Caco-2 (cell line): ENCODE data around the gene FBXL15. TPM values are rescaled to one million over a fixed set of nuclear protein-coding genes. Genes with fewer than 3 reads are reported as not detected.
A peak's percentile ranks its signal among the peaks of the same experiment; 100 is the strongest.

Experiments
- BruUV-seq: library from RNA; stranded (reverse); fragments of 400-500 nt; replicated peaks from 2 replicates; lab custom pipeline; 2021; lab: Mats Ljungman, UMichigan
- CTCF ChIA-PET: fragments of 300-600 bp; sonication (Branson Sonifier 250); formaldehyde crosslinking; loops from one replicate; lab custom pipeline; 2022; ENCODE audit warnings: antibody characterized with exemption; lab: Charles Lee
- POLR2A ChIA-PET: fragments of 300-600 bp; sonication (Branson Sonifier 250); formaldehyde crosslinking; loops from one replicate; lab custom pipeline; 2022; ENCODE audit warnings: antibody characterized with exemption; lab: Charles Lee
- DNase-seq, 2 experiments: peaks; one replicate each; pipeline versions ENCODE4 v3.0.0 to v3.0.0-alpha.2; 2020 to 2022
- H3K27me3 ChIP-seq: replicated peaks from 2 replicates; pipeline ENCODE4 v1.6.0; 2011; ENCODE audit warnings: low read length; ENCODE audit not compliant: control insufficient read depth, insufficient read depth
- H3K36me3 ChIP-seq: 2 replicates; pipeline ENCODE4 v1.5.1; 2011; ENCODE audit warnings: low read length; ENCODE audit not compliant: control insufficient read depth, insufficient read depth
- H3K4me1 ChIP-seq: fragments of 250-450 bp; sonication (Bioruptor Pico); 2 replicates; pipeline ENCODE4 v1.5.1; 2020; ENCODE audit warnings: mild to moderate bottlenecking
- H3K4me3 ChIP-seq: 2 replicates; pipeline ENCODE4 v1.5.1; 2011; ENCODE audit warnings: low read depth, mild to moderate bottlenecking, control low read depth, low read length
- H3K9me3 ChIP-seq: fragments of 250-450 bp; sonication (Bioruptor Pico); 2 replicates; pipeline ENCODE4 v1.5.1; 2020; ENCODE audit warnings: mild to moderate bottlenecking, moderate library complexity
- H3K27ac Mint-ChIP-seq: one replicate; pipeline ENCODE4 v1.8.0; 2022; ENCODE audit warnings: mixed read lengths; ENCODE audit not compliant: unreplicated experiment
- H3K27me3 Mint-ChIP-seq: one replicate; pipeline ENCODE4 v1.8.0; 2022; ENCODE audit warnings: mixed read lengths; ENCODE audit not compliant: insufficient read depth, unreplicated experiment
- H3K36me3 Mint-ChIP-seq: one replicate; pipeline ENCODE4 v1.8.0; 2022; ENCODE audit warnings: mild to moderate bottlenecking, mixed read lengths; ENCODE audit not compliant: insufficient read depth, unreplicated experiment
- H3K4me1 Mint-ChIP-seq: one replicate; pipeline ENCODE4 v1.8.0; 2022; ENCODE audit warnings: low read depth, mixed read lengths; ENCODE audit not compliant: unreplicated experiment
- H3K4me3 Mint-ChIP-seq: one replicate; pipeline ENCODE4 v1.8.0; 2022; ENCODE audit warnings: mild to moderate bottlenecking, moderate library complexity, mixed read lengths; ENCODE audit not compliant: unreplicated experiment
- H3K9me3 Mint-ChIP-seq: one replicate; pipeline ENCODE4 v1.8.0; 2022; ENCODE audit warnings: mixed read lengths; ENCODE audit not compliant: unreplicated experiment
- intact Hi-C: fragments of 100-400 bp; cut with micrococcal nuclease; formaldehyde crosslinking; loops from one replicate; pipeline ENCODE4 v1.10.0; 2022; ENCODE audit not compliant: unreplicated experiment
- total RNA-seq: library from RNA; stranded (reverse); gene quantifications from 2 replicates; pipeline ENCODE4 v1.2.3, GENCODE V29; 2022
- TF ChIP-seq, protein P1 (sequence below), 2 experiments: fragments of 200-600 bp in 1 of 2; IDR thresholded peaks; 1 replicate in 1 of 2; 2 replicates in 1 of 2; pipeline versions ENCODE4 v1.5.1 to v1.8.0; 2011 to 2022; ENCODE audit warnings: antibody characterized with exemption in 1 of 2, control low read depth in 1 of 2, inconsistent platforms in 1 of 2, low read depth in 1 of 2, low read length in 1 of 2, mild to moderate bottlenecking in 1 of 2, moderate library complexity in 1 of 2; ENCODE audit not compliant: insufficient read depth in 1 of 2, severe bottlenecking in 1 of 2, unreplicated experiment in 1 of 2

Gene FBXL15
- total RNA-seq, 1 experiment from 2014 or later: 7.9 TPM

DNA sequence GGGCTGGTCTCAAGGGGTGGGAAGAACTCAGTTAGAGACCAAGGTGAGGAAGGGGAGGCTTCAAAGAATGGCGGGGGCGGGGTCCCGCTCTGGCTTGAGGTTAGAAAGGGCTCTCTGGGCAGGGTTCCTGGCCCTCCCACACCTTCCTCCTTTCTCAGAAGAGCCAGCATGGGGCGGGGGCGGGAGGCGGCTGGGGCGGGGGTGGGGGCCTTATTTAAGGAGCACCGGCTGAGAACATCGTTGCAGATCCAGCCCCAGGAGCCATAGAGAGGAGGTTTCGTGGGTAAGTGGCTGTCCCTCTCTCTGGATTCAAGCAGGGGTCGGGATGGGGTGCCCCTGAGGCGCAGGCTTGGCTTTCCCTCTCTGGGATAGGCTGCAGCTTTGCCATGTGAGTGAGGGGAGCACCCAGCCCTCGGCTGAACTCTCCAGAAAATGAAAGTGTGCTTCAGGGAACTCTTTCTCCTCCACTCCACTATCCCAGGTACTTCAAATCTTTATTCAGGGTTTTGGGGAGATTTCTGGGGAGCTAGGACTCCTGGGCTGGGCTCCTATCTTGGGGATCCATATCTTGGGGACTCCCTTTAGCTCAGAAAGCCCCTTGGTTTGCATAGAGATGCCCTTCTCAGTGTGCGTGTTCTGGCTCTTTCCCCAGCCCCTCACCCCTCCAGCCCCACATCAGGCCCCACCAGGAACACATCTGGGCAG lies 15.0 kb downstream of the FBXL15 start:
- Histone ChIP-seq H3K27me3 (no peaks in the 10 kb centered on the region), H3K36me3 (no peaks in the 10 kb centered on the region), H3K9me3 (no peaks in the 10 kb centered on the region), H3K4me3 (peak overlapping the region; percentile 9), H3K4me1 (peaks cover 11% of the 10 kb centered on the region)
- no peaks in the 10 kb centered on the region for H3K36me3 Mint-ChIP-seq
- DNase-seq: no peak
- no peaks in the 10 kb centered on the region for H3K27me3 Mint-ChIP-seq
- CTCF ChIA-PET: interaction anchor here (0.6 to 1.1 kb wide), 3 partner anchors 14 to 23 kb away, joined by 3 to 6 read pairs (median 4); no protein-coding TSS in a partner anchor
- no peaks in the 10 kb centered on the region for H3K9me3 Mint-ChIP-seq
- peak overlapping the region; percentile 61 for H3K27ac Mint-ChIP-seq
- intact Hi-C loops: no loop called here
- TF ChIP-seq, protein P1, sequence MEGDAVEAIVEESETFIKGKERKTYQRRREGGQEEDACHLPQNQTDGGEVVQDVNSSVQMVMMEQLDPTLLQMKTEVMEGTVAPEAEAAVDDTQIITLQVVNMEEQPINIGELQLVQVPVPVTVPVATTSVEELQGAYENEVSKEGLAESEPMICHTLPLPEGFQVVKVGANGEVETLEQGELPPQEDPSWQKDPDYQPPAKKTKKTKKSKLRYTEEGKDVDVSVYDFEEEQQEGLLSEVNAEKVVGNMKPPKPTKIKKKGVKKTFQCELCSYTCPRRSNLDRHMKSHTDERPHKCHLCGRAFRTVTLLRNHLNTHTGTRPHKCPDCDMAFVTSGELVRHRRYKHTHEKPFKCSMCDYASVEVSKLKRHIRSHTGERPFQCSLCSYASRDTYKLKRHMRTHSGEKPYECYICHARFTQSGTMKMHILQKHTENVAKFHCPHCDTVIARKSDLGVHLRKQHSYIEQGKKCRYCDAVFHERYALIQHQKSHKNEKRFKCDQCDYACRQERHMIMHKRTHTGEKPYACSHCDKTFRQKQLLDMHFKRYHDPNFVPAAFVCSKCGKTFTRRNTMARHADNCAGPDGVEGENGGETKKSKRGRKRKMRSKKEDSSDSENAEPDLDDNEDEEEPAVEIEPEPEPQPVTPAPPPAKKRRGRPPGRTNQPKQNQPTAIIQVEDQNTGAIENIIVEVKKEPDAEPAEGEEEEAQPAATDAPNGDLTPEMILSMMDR (IDR thresholded peaks at IDR 0.05; ENCODE audit: insufficient read depth in 1 of 2, low read depth in 1 of 2, low read length in 1 of 2, severe bottlenecking in 1 of 2, unreplicated experiment in 1 of 2): no peak
- H3K4me3 Mint-ChIP-seq: peak overlapping the region; percentile 30
- POLR2A ChIA-PET: interaction anchor here (0.9 kb wide), 1 partner anchor 15 kb away, joined by 5 read pairs; the partner anchor contains the start of gene C10orf95
- H3K4me1 Mint-ChIP-seq: peaks cover 32% of the 10 kb centered on the region
- BruUV-seq: TSS peak; percentile 40

GRCh38 chr10:102436312-102436711 lies 15.7 kb downstream of the FBXL15 start:
- Mint-ChIP-seq H3K4me1 (peaks cover 32% of the 10 kb centered on the region), H3K27me3 (no peaks in the 10 kb centered on the region), H3K27ac (no peak overlapping the region), H3K4me3 (peak overlapping the region; percentile 4), H3K36me3 (no peaks in the 10 kb centered on the region), H3K9me3 (no peaks in the 10 kb centered on the region)
- Histone ChIP-seq H3K9me3 (no peaks in the 10 kb centered on the region), H3K36me3 (no peaks in the 10 kb centered on the region), H3K4me1 (peaks cover 11% of the 10 kb centered on the region), H3K4me3 (no peak overlapping the region; the same call in 1 of the 2 replicates), H3K27me3 (no peaks in the 10 kb centered on the region)
- ChIA-PET POLR2A (no interaction called here), CTCF (interaction anchor here (0.6 kb wide), 1 partner anchor 14 kb away, joined by 6 read pairs; no protein-coding TSS in a partner anchor)
- DNase-seq: no peak
- intact Hi-C loops: no loop called here
- no TSS peak for BruUV-seq
- TF ChIP-seq, protein P1 (IDR thresholded peaks at IDR 0.05; ENCODE audit: insufficient read depth in 1 of 2, low read depth in 1 of 2, low read length in 1 of 2, severe bottlenecking in 1 of 2, unreplicated experiment in 1 of 2): no peak

DNA sequence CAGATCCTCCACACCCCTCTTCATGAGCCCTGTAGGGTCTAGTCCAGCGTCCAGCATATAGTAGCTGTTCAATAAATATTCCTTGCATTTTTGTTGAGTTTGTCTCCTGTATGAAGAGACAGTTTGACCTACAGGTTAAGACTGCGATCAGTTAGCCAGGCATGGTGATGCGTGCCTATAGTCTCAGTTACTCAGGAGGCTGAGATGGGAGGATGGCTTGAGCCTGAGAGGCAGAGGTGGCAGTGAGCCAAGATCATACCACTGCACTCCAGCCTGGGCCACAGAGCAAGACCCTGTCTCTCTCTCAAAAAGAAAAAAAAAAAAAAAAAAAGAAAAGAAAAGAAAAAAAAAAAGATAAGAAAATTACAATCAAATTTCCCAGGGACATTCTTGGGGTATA lies 16.9 kb downstream of the FBXL15 start:
- Mint-ChIP-seq H3K4me3 (no peak overlapping the region), H3K4me1 (peaks cover 25% of the 10 kb centered on the region), H3K9me3 (no peaks in the 10 kb centered on the region), H3K27ac (no peak overlapping the region), H3K36me3 (no peaks in the 10 kb centered on the region), H3K27me3 (no peaks in the 10 kb centered on the region)
- CTCF ChIA-PET: no interaction called here
- no TSS peak for BruUV-seq
- no peaks in the 10 kb centered on the region for H3K36me3 ChIP-seq
- TF ChIP-seq, protein P1 (IDR thresholded peaks at IDR 0.05; ENCODE audit: insufficient read depth in 1 of 2, low read depth in 1 of 2, low read length in 1 of 2, severe bottlenecking in 1 of 2, unreplicated experiment in 1 of 2): no peak
- no peaks in the 10 kb centered on the region for H3K27me3 ChIP-seq
- POLR2A ChIA-PET: no interaction called here
- H3K4me1 ChIP-seq: peaks cover 11% of the 10 kb centered on the region
- intact Hi-C loops: no loop called here
- H3K4me3 ChIP-seq: no peak overlapping the region
- H3K9me3 ChIP-seq: no peaks in the 10 kb centered on the region
- DNase-seq: no peak
